GM21515 (cell line): ENCODE measurements around the gene GALNT10.
"Not testable (repeated sequence)": the region's sequence is repeated elsewhere in the genome, so short reads cannot be mapped to it uniquely, and the experiment has no call there.

Source experiments
- ATAC-seq: cut with Tn5 transposase; IDR thresholded peaks from one replicate; pipeline ENCODE4 v1.9.1; 2021; ENCODE audit not compliant: unreplicated experiment

The GALNT10 gene

GRCh38 chr5:154190595-154191304 lies at the start of gene GALNT10:
TSS of gene GALNT10 (plus strand) at chr5:154190733. CDS start at chr5:154190867, 134 bp downstream.
- ATAC-seq, result peak; percentile 69

GRCh38 chr5:154141745-154142221 lies 48.8 kb upstream of the GALNT10 start:
- ATAC-seq, result no peak

GRCh38 chr5:154143211-154143641 lies 47.3 kb upstream of the GALNT10 start:
- ATAC-seq, result no peak

GRCh38 chr5:154145268-154145667 lies 45.3 kb upstream of the GALNT10 start:
- no peak for ATAC-seq

- no peak for ATAC-seq
Observed at GRCh38 chr5:154146409-154146808, 44.1 kb upstream of the GALNT10 start.

GRCh38 chr5:154147666-154148065 lies 42.9 kb upstream of the GALNT10 start:
- no peak for ATAC-seq

- ATAC-seq, result not testable (repeated sequence)
Observed at GRCh38 chr5:154150471-154150870, 40.1 kb upstream of the GALNT10 start.

GRCh38 chr5:154157483-154158378 lies 32.8 kb upstream of the GALNT10 start:
- ATAC-seq, result no peak

- no peak for ATAC-seq
Observed at GRCh38 chr5:154158379-154158737, 32.2 kb upstream of the GALNT10 start.

- ATAC-seq, result no peak
Observed at GRCh38 chr5:154159343-154159742, 31.2 kb upstream of the GALNT10 start.

GRCh38 chr5:154162539-154163151 lies 27.9 kb upstream of the GALNT10 start:
- ATAC-seq, result no peak

GRCh38 chr5:154163327-154164248 lies 26.9 kb upstream of the GALNT10 start:
- ATAC-seq, result no peak

- ATAC-seq, result no peak
Observed at GRCh38 chr5:154164249-154164581, 26.3 kb upstream of the GALNT10 start.

GRCh38 chr5:154165886-154166285 lies 24.6 kb upstream of the GALNT10 start:
- no peak for ATAC-seq

- ATAC-seq, result no peak
Observed at GRCh38 chr5:154166901-154167791, 23.4 kb upstream of the GALNT10 start.

GRCh38 chr5:154168395-154168794 lies 22.1 kb upstream of the GALNT10 start:
- no peak for ATAC-seq

- no peak for ATAC-seq
Observed at GRCh38 chr5:154172785-154173184, 17.7 kb upstream of the GALNT10 start.

- no peak for ATAC-seq
Observed at GRCh38 chr5:154174091-154174490, 16.4 kb upstream of the GALNT10 start.

- no peak for ATAC-seq
Observed at GRCh38 chr5:154176181-154176580, 14.4 kb upstream of the GALNT10 start.

- ATAC-seq, result no peak
Observed at GRCh38 chr5:154178661-154179060, 11.9 kb upstream of the GALNT10 start.
